Dermis blood vessel endothelial cell (primary cell): Measurements from ENCODE around the gene RCC1. TPM values are rescaled to one million over a fixed set of nuclear protein-coding genes. Genes with fewer than 3 reads are reported as not detected.
A peak's percentile ranks its signal among the peaks of the same experiment; 100 is the strongest.
"Not testable (repeated sequence)": the region's sequence is repeated elsewhere in the genome, so short reads cannot be mapped to it uniquely, and the experiment has no call there.

Experiments
- DNase-seq: peaks from one replicate; pipeline ENCODE4 v3.0.0; 2010
- total RNA-seq: library from RNA; depleted of rRNA; stranded (reverse); fragments of >200 nt; gene quantifications from 2 replicates; pipeline ENCODE4 v1.2.3, GENCODE V29; 2014

The RCC1 gene
- total RNA-seq, 1 donor from 2014 or later = 54.5 TPM

DNA sequence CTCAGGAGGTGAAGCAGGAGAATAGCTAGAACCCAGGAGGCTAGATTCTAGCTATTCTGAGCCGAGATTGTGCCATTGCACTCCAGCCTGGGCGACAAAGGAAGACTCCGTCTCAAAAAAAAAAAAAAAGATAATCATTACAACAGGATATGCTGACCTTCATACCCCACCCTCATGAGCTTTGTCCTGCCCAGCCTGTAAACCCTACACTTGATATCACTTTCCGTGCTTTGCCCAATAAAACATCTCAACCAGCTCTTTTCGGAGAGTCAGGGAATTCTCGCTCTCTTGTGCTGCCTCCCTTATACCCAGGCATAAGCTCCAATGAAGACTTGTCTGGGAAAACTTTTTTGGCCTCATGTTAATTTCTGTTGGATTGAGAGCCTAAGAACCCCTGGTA is 45.5 kb downstream of the RCC1 start:
- no peak for DNase-seq

- DNase-seq = peak; percentile 98
Measured at GRCh38 chr1:28552758-28553663, 47.2 kb downstream of the RCC1 start, which contains the start of gene TRNAU1AP. Gene TRNAU1AP (plus strand): TSS chr1:28553085. CDS start chr1:28553111, 26 bp downstream.

DNA sequence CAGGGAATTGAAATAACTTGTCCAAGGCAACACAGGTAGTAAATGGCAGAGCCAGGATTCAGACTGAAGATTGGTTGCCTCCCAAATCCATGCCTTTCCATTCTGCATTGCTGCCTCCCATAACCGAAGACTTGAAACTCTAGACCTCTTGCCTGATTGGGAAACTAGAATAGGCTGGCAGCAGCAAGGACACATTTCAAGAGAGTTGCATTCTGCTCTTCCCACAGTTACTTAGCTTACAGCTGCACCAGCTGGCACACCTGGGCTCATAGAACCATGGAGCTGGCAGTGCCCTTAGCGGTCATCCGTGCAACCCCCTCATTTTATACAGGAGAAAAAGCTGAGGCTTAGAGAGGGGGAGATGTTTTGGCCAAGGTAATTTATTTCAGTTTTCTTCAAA is 55.0 kb downstream of the RCC1 start:
- DNase-seq = no peak

- no peak for DNase-seq
Measured at GRCh38 chr1:28564310-28564709, 58.5 kb downstream of the RCC1 start.

- DNase-seq = no peak
Measured at GRCh38 chr1:28565040-28565439, 59.2 kb downstream of the RCC1 start.

- DNase-seq = no peak
Measured at GRCh38 chr1:28565726-28566125, 59.9 kb downstream of the RCC1 start.

- DNase-seq = no peak
Measured at GRCh38 chr1:28566931-28567330, 61.1 kb downstream of the RCC1 start.

GRCh38 chr1:28571911-28572310 is 66.1 kb downstream of the RCC1 start:
- DNase-seq = no peak

DNA sequence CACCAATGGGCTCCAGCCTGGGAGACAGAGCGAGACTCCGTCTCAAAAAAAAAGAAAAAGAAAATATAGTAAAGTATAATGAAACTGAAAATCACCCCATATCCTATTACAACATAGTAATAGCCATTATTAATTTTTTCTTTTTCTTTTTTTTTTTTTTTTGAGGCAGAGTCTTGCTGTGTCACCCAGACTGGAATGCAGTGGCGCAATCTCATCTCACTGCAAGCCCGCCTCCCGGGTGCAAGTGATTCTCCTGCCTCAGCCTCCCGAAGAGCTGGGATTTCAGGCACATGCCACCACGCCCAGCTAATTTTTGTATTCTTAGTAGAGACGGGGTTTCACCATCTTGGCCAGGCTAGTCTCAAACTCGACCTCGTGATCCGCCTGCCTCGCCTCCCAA is 67.0 kb downstream of the RCC1 start:
- not testable (repeated sequence) for DNase-seq

DNA sequence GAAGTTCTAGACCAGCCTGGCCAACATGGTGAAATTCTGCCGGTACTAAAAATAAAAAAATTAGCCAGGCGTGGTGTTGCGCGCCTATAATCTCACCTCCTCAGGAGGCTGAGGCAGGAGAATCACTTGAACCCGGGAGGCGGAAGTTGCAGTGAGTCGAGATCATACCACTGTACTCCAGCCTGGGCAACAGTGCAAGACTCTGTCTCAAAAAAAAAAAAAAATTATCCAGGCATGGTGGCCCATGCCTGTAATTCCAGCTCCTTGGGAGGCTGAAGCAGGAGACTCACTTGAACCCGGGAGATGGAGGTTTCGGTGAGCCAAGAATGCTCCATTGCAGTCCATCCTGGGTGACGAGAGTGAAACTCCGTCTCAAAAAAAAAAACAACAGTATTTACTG is 67.7 kb downstream of the RCC1 start:
- no peak for DNase-seq

- no peak for DNase-seq
Measured at GRCh38 chr1:28577052-28577678, 71.3 kb downstream of the RCC1 start.

GRCh38 chr1:28577738-28578536 is 72.1 kb downstream of the RCC1 start:
- DNase-seq = no peak

GRCh38 chr1:28578696-28579218 is 72.9 kb downstream of the RCC1 start:
- no peak for DNase-seq

GRCh38 chr1:28579401-28579800 is 73.6 kb downstream of the RCC1 start:
- DNase-seq = no peak

- DNase-seq = peak; percentile 61
Measured at GRCh38 chr1:28580722-28581530, 75.1 kb downstream of the RCC1 start.

DNA sequence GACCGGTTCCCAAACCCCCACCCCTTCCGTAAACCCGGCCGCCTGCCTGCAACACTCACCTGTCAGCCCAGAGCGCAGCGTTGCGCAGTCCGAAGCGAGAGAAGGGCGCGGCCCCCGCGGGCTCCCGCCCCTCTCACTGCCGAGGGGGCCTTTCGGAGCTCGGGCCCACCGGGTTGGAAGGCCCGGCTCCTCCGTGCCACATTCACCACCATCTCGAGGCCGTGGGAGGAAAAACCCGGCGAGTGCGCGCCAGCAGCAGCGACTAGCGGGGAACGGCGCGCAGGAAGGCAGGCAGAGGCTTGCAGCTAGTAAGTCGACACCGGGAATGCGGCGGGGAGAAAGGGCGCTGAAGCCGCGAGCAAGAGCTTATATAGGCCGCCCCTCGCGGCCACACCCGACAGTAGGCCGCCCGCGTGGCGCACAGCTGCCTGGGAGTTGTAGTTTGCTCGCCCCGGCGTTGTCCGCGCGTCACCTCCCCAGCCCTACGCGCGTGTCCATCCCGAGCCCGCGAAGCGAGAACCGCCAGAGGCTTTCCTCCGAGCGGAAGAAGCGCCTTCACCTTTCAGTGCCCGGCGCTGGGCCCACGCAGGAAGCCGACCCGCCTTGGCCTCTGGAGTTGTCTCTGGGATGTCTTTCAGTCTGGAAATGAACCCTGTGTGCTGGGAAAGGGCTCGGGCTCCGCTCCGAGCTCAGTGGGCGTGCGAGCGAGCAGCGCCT is 75.8 kb downstream of the RCC1 start:
- peak; percentile 97 for DNase-seq

DNA sequence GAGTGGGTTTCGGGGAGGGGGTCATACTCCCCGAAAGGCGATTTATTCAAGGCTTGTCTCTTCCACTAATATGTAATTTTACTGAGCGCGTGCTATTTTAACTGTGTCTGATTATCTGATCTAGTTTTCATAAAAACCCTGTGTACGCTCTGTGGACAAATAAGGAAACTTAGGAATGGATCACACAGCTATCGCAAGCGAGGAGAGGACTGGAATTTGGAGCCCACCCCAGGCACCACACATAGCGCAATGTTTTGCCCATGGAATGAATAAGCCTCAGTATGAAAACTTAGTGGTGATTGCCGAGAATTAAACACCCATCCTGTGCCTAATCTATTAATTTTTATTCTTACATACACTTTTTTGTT is 76.4 kb downstream of the RCC1 start:
- DNase-seq = peak; percentile 45

DNA sequence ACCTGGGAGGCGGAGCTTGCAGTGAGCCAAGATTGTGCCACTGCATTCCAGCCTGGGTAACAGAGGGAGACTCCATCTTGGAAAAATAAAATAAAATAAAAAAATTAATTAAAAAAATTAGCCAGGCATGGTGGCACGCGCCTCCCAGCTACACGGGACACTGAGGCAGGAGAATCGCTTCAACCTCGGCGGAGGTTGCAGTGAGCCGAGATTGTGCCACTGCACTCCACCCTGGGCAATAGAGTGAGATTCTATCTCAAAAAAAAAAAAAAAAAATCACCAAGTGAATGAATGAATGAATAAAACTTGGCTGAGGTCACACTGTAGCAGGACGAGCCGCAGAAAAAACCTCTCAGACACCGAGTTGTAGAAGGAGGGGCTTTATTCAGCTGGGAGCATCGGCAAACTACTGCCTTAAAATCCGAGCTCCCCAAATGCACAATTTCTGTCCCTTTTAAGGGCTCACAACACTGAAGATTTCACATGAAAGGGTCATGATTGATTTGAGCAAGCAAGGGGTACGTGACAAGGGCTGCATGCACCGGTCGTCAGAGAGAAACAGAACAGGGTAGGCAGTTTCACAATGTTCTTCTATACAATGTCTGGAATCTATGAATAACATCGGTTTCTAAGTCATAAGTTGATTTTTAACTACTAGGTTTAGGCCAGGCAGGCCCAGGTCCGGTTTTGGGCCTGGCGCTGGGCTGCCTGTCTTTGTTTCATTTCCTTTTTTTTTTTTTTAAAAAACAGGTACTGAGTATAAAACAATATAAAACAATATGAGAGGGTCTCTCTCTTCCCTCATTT is 80.9 kb downstream of the RCC1 start:
- DNase-seq = not testable (repeated sequence)
